Effector CD4-positive, alpha-beta T cell (primary cell): Measurements from ENCODE around the gene ORM2.

Experiments used
- DNase-seq: peaks from one replicate; pipeline ENCODE4 v3.0.0-alpha.2; 2020

Gene ORM2

DNA sequence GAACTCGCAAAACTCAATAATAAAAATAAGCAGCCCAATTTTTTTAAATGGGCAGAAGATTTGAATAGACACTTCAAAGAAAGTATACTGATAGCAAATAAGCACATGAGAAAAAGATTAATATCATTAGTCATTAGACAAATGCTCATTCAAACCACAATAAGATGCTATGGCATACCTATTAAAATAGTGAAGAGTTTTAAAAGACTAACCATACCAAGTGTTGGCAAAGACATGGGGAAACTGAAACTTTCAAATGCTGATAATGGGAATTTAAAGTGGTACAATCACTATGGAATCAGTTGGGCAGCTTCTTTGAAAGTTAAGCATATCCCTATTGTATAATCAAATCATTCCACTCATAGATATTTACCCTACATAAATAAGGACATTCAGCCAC lies 33.3 kb upstream of the ORM2 start:
- no peak for DNase-seq

DNA sequence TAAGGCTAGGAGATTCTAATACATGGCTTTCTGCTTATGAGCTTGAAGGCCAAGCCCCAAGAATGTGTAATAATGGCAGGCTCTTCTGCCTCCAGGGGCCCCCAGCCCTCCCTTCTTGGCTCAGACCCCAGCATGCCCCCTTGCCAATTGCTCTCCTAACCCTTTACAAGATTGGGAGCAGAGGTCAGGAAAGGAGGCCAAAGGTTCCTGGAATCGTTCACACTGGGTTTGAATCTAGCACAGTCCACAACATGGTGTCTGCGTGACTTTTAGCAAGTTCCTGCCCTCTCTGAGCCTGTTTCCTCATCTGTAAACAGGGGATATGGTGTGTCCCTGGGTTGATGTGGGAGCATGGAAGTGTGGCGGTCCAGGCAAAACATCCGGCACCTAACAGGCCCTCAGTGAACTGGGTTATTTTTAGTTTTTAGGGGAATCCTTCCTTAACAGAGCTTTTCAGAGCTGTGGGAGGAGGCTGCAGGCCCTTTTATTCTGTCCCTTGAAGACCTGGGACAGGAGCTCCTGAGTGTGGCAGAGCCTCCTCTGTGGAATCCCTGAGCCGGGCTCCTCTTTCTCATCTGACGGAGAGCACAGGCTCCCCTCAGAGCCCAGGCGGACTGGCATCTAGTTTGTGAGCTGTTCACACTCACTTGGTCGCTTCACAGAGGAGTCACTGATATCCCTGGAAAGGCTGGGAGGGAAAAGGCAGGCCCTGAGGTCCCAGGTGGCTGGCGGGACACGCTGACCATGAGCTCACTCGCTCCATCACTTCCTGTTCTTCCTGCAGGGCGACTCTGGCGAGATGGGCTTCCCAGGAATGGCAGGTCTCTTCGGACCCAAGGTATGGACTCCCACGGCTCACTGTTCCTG lies 30.1 kb upstream of the ORM2 start:
- DNase-seq, result no peak

DNA sequence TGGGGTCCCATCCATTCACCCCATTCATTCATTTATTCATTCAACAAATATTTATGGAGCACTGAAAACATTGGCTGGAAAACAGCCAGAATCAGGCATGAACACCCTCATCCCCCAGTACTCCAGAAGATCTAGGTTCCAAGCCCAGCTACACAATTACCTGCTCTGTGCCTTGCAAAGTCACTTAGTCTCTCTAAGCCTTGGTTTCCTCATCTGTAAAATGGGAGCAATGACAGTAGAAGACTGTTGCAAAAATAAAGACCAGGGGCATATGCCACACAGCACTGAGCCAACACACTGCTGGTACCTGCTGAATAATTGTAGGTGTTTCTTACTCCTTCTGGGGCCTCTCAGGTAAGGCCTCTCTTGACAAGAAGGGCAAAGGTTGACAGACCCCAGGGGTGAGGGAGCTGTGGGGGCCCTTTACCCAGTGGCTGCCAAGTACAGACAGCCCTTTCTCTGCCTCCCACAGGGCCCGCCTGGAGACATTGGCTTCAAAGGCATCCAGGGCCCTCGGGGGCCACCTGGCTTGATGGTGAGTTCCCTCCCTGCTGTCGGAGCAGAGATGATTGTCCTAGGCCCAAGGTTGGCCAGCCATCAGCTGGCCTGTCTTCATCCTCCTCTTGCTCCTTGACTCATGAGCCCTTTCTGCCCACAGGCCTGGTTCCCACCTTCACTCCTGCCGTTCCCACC lies 29.4 kb upstream of the ORM2 start:
- no peak for DNase-seq

- no peak for DNase-seq
Measured at GRCh38 chr9:114300846-114301797, 28.5 kb upstream of the ORM2 start.

GRCh38 chr9:114301798-114302565 lies 27.7 kb upstream of the ORM2 start:
- no peak for DNase-seq

GRCh38 chr9:114302727-114303126 lies 26.9 kb upstream of the ORM2 start:
- no peak for DNase-seq

DNA sequence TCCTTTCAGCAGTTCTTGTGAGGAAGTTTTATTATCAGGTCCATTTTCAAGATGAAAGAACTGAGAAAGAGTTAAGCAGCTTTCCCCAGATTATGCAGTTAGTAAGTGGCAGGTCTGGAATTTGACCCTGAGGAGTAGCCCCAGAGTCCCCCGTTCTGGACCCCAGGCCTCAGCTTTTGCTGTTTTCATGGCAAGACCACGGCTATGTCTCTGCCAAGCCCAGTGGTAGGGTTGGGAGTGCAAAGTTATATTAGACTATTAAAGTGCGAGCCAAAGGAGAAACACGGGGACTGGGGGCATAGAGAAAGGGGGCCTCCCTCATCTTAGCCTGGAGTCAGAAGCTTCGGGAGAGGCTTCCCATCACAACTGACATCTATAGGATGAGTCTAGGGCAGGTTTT lies 26.1 kb upstream of the ORM2 start:
- no peak for DNase-seq

- DNase-seq, result no peak
Measured at GRCh38 chr9:114303977-114304376, 25.7 kb upstream of the ORM2 start.

- no peak for DNase-seq
Measured at GRCh38 chr9:114304416-114305188, 25.1 kb upstream of the ORM2 start.

DNA sequence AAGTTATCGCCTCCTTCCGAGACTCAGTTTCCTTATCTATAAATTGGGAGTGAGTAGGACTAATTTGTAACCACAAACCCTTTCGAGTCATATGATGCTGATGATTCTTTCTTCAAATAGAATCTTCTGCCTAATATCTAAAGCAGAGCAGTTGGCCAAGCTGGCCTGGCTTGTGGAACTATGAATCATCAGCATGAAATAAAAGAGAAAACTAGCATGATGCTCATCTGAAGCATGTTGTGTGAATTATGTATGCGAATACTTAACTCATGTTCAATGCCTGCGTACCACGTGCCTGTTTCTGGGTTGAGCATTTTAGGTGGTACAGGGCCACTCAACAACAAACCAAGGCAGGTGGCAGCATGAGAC lies 21.8 kb upstream of the ORM2 start:
- DNase-seq, result no peak

GRCh38 chr9:114308361-114308950 lies 21.2 kb upstream of the ORM2 start:
- no peak for DNase-seq

GRCh38 chr9:114309096-114309495 lies 20.6 kb upstream of the ORM2 start:
- no peak for DNase-seq

- DNase-seq, result no peak
Measured at GRCh38 chr9:114310471-114311450, 18.9 kb upstream of the ORM2 start.

DNA sequence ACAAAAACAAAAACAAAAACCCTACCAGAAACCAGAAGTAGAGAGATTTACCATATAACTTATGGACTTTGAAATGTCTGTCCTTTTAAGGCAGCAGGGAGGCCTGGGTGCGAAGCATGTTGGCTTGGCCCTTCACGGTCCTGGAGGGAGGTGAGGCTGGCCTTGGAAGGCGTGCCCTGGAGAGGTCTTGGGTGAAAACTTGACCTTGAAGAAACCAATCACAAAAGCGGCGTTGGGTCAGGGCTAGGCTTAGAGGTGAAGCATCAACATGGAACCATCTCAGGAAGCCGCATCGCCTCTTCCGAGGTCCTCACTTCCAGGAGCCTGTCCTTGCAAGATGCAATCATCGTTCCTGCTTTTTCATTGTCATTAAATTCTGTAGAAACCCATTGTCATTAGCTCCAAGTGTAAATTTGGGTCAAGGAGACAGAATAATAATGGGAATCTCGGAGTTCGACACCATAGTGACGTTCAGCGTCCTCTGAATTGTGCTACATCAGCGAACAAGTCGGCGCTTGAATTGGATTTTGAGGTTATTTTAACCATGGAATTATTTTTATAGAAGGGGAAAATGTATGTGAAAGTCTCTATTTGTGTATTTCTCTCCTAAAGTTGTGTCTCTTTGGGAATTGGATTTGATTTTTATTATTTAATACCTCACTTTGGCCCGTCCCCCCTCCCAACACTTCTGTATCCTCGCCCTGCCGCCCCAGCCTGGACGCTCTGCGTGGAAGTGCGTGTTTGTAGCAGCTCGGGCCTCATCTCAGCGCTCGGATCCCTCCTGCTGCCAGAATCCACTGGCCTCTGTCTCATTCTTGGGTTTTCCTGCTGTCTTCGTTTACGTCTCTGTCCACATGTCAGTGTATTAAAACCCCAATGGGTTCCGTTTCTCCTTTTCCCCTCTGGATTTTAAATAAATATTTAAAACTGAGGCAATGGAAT lies 17.8 kb upstream of the ORM2 start:
- no peak for DNase-seq

DNA sequence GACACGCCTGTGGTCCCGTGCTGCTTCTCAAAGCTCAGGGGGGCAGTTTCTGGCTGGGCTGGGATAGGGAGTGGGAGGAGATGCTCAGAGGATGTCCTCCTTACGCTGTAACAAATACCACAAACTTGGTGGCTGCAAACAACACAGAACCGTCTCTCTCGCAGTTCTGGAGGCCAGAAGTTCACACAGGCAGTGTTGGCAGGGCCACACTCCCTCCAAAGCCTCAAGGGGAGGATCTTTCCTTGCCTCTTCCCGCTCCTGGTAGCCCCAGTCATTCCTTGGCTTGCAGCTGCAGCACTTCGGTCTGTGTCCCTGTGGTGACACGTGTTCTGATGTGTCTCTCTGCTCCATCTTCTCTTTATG lies 17.2 kb upstream of the ORM2 start:
- no peak for DNase-seq

DNA sequence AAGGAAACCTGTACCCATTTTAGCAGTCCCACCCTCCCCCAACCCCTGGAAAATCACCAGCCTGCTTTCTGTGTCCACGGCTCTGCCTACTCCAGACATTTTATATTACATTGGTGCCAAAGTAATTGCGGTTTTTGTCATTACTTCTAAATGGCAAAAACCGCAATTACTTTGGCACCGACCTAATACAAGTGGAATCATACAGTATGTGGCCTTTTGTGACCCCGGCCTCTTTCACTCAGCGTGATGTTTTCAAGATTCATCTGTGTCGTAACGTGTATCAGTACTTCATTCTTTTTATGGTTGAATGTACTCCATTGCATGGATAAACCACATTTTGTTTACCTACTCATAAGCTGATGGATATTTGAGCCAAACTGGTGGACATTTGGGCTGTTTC lies 16.5 kb upstream of the ORM2 start:
- DNase-seq, result no peak

DNA sequence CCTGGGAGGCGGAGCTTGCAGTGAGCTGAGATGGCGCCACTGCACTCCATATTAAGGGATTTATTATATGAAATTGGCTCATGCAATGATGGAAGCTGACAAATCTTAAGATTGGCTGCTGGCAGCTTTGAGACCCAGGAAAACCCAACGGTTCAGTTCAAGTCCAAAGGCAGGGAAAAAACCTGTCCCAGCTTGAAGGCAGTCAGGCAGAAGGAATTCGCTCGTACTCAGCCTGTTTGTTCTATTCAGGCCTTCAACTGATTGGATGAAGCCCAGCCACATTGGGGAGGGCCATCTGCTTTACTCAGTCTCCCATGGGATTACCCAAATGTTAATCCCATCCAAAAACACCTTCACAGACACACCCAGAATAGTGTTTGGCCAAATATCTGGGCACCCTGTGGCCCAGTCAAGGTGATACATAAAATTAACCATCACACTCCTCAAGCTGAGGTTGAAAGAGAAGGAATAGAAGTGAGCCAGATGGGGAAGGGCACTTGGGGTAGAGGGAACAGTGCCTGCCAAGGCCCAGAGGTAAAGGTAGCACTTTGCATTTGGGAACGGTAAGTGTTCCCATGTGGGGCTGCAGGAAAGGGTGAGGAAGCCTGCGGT lies 15.3 kb upstream of the ORM2 start:
- no peak for DNase-seq
